ENCODE results near the gene RBM25. TPM values are rescaled to one million over a fixed set of nuclear protein-coding genes. Genes with fewer than 3 reads are reported as not detected.

RBM25 gene
- total and polyA plus RNA-seq, 12 donors: 14.7 to 95.4 (median 48.7) TPM

DNA sequence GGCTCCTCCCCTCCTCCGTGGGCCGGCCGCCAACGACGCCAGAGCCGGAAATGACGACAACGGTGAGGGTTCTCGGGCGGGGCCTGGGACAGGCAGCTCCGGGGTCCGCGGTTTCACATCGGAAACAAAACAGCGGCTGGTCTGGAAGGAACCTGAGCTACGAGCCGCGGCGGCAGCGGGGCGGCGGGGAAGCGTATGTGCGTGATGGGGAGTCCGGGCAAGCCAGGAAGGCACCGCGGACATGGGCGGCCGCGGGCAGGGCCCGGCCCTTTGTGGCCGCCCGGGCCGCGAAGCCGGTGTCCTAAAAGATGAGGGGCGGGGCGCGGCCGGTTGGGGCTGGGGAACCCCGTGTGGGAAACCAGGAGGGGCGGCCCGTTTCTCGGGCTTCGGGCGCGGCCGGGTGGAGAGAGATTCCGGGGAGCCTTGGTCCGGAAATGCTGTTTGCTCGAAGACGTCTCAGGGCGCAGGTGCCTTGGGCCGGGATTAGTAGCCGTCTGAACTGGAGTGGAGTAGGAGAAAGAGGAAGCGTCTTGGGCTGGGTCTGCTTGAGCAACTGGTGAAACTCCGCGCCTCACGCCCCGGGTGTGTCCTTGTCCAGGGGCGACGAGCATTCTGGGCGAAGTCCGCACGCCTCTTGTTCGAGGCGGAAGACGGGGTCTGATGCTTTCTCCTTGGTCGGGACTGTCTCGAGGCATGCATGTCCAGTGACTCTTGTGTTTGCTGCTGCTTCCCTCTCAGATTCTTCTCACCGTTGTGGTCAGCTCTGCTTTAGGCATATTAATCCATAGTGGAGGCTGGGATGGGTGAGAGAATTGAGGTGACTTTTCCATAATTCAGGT lies 78.3 kb downstream of the RBM25 start, which contains the start of gene PSEN1:
TSS of gene PSEN1 (plus strand) at position 121 of the 839 bp plus-strand sequence. CDS start 11,513 bp downstream, outside the sequence.
- WGBS, 4 donors: 0 to 6% (median 1%) methylated on average over 3 to 71 of the region's 71 CpGs
- DNase-seq: peak; percentile 93 to 98 (median 96)
- TF ChIP-seq, protein P1, sequence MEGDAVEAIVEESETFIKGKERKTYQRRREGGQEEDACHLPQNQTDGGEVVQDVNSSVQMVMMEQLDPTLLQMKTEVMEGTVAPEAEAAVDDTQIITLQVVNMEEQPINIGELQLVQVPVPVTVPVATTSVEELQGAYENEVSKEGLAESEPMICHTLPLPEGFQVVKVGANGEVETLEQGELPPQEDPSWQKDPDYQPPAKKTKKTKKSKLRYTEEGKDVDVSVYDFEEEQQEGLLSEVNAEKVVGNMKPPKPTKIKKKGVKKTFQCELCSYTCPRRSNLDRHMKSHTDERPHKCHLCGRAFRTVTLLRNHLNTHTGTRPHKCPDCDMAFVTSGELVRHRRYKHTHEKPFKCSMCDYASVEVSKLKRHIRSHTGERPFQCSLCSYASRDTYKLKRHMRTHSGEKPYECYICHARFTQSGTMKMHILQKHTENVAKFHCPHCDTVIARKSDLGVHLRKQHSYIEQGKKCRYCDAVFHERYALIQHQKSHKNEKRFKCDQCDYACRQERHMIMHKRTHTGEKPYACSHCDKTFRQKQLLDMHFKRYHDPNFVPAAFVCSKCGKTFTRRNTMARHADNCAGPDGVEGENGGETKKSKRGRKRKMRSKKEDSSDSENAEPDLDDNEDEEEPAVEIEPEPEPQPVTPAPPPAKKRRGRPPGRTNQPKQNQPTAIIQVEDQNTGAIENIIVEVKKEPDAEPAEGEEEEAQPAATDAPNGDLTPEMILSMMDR (IDR thresholded peaks at IDR 0.05): no peak
- TF ChIP-seq POLR2A (IDR thresholded peaks at IDR 0.05): peak; percentile 74 to 87
- Histone ChIP-seq H3K4me1 (replicated peaks in 1 of 2) (peaks cover 10 to 17% of the 10 kb centered on the region in 2 donors), H3K4me3 (peak within 1 kb of the TSS; percentile 19 to 92 (median 86)), H3K9me3 (replicated peaks in 1 of 3) (no peaks in the 10 kb centered on the region), H3K27ac (peak within 1 kb of the TSS; percentile 89 to 96 (median 94)), H3K36me3 (replicated peaks in 1 of 2) (no peaks in the 10 kb centered on the region), H3K27me3 (no peaks in the 10 kb centered on the region)
- intact Hi-C loops (cut with DNase I): no loop called here

DNA sequence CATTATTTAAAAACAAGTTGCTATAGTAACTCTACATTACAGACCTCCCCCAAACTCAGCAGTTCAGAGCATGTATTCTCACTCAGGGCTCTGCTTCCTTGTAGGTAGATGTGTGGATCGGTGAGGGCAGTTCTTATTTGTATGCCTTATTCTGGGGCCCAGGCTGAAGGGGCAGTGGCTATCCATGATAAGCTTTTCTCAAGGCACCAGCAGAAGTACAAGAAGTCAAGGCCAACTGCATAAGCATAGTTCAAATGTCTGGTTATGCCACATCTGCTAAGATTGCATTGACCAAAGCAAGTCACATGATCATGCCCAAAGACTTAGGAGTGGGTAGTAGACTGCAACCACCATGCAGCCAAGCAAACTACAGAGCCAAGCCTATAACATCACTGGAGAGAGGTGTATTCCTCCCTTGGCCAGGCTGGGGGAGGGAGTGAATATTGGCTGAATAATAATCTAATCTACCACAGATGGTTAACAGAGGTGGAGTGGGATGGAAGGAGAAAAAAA lies 82.5 kb downstream of the RBM25 start:
- no peak for DNase-seq
- 75 to 100% (median 88%) methylated on average over 1 of the region's 1 CpG for WGBS, 4 donors
- Histone ChIP-seq H3K36me3 (replicated peaks in 1 of 2) (no peaks in the 10 kb centered on the region), H3K4me3 (no peak overlapping the region), H3K4me1 (replicated peaks in 1 of 2) (peaks cover 10 to 41% of the 10 kb centered on the region in 2 donors), H3K27me3 (no peaks in the 10 kb centered on the region), H3K9me3 (replicated peaks in 1 of 3) (no peaks in the 10 kb centered on the region), H3K27ac (no peak overlapping the region)
- TF ChIP-seq, protein P1 (IDR thresholded peaks at IDR 0.05): no peak
- no peak for TF ChIP-seq POLR2A (IDR thresholded peaks at IDR 0.05)
- intact Hi-C loops (cut with DNase I): no loop called here

DNA sequence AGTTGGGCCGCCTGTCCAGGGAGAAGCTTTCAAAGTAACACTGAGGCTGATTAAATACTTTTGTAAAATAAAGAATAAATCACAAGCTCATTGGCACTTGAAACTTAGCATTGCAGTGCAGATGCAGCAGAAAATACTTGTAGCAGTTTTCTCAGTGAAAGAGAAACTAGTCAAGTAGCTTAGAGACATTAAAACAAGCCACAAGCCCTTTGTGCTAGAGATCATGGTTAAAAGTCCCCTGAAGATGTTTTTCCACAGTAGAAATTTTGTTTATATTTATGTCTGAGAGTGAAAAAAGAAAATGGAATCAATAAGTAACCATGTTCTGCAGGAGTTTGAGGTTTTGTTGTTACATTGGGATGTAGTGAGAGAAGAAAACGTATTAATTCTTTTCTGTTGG lies 83.9 kb downstream of the RBM25 start:
- Histone ChIP-seq H3K36me3 (replicated peaks in 1 of 2) (no peaks in the 10 kb centered on the region), H3K9me3 (replicated peaks in 1 of 3) (no peaks in the 10 kb centered on the region), H3K4me1 (replicated peaks in 1 of 2) (peaks cover 6 to 38% of the 10 kb centered on the region in 2 donors), H3K27ac (no peak overlapping the region), H3K27me3 (no peaks in the 10 kb centered on the region), H3K4me3 (no peak overlapping the region)
- TF ChIP-seq, protein P1 (IDR thresholded peaks at IDR 0.05): no peak
- no peak for TF ChIP-seq POLR2A (IDR thresholded peaks at IDR 0.05)
- DNase-seq: no peak
- intact Hi-C loops (cut with DNase I): no loop called here
- 69 to 83% (median 80%) methylated on average over 2 of the region's 2 CpGs for whole genome bisulfite sequencing, 4 donors

- H3K27ac ChIP-seq: peak overlapping the region in 2 of 5 donors; percentile 18 to 38
- WGBS, 4 donors: 71 to 81% (median 79%) methylated on average over 5 of the region's 5 CpGs
- H3K27me3 ChIP-seq: no peaks in the 10 kb centered on the region
- peaks cover 0 to 31% of the 10 kb centered on the region in 2 donors for H3K4me1 ChIP-seq (replicated peaks in 1 of 2)
- H3K36me3 ChIP-seq (replicated peaks in 1 of 2): peaks cover 0 to 2% of the 10 kb centered on the region in 2 donors
- no peaks in the 10 kb centered on the region for H3K9me3 ChIP-seq (replicated peaks in 1 of 3)
- DNase-seq: peak in 1 of 7 donors; percentile 22
- intact Hi-C loops (cut with DNase I): no loop called here
- H3K4me3 ChIP-seq: no peak overlapping the region
- TF ChIP-seq POLR2A (IDR thresholded peaks at IDR 0.05): no peak
- TF ChIP-seq, protein P1 (IDR thresholded peaks at IDR 0.05): no peak
These were observed 84.7 kb downstream of the RBM25 start for GRCh38 chr14:73143003-73143402.

Data from adrenal gland (tissue), 12 donors.